Measurements from ENCODE around the gene APLF.

DNA sequence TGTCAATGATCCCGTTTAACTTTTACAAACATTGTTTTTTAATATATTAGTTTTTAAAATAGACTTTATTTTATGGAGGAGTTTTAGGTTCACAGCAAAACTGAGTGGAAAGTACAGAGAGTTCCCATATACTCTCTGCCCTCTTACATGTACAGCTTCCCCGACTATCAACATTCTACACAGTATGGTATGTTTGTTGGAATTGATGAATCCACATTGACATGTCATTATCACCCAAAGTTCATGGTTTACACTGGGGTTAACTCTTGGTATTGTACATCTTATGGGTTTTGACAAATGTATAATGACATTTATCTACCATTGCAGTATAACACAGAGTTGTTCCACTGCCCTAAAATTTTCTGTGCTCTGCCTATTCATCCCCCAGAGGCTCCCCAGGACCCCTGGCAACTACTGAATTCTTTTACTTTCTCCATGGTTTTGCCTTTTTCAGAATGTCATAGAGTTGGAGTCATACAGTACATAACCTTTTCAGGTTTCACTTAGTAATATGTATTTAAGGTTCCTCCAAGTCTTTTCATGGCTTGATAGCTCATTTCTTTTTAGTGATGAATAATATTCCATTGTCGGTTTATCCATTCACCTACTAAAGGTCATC, 5.5 kb downstream of the APLF start:
- TF ChIP-seq POLR2A (IDR thresholded peaks at IDR 0.05; ENCODE audit: low read depth, low read length), result no peak
- TF ChIP-seq CTCF (IDR thresholded peaks at IDR 0.05; ENCODE audit: extremely low read depth in 1 of 2, insufficient read depth in 1 of 2, low read depth in 1 of 2, low read length in 2 of 2), result no peak
- no peak for TF ChIP-seq EZH2 (IDR thresholded peaks at IDR 0.05; ENCODE audit: borderline replicate concordance, low read depth, low read length, severe bottlenecking)
